Measurements from ENCODE around the gene ZNF90.
"Not testable (repeated sequence)": the region's sequence is repeated elsewhere in the genome, so short reads cannot be mapped to it uniquely, and the experiment has no call there.

ZNF90 gene

GRCh38 chr19:20107301-20107700 lies 29.5 kb downstream of the ZNF90 start:
- DNase-seq = no peak

- not testable (repeated sequence) for DNase-seq
Observed at GRCh38 chr19:20118064-20118839, 40.5 kb downstream of the ZNF90 start.

GRCh38 chr19:20124879-20125278 lies 47.1 kb downstream of the ZNF90 start:
- DNase-seq = no peak

GRCh38 chr19:20132933-20133332 lies 55.1 kb downstream of the ZNF90 start:
- not testable (repeated sequence) for DNase-seq

- not testable (repeated sequence) for DNase-seq
Observed at GRCh38 chr19:20137714-20138113, 59.9 kb downstream of the ZNF90 start.

GRCh38 chr19:20151617-20152145 lies 73.9 kb downstream of the ZNF90 start:
- no peak for DNase-seq

GRCh38 chr19:20152506-20152905 lies 74.7 kb downstream of the ZNF90 start:
- not testable (repeated sequence) for DNase-seq

- no peak for DNase-seq
Observed at GRCh38 chr19:20153281-20153680, 75.5 kb downstream of the ZNF90 start.

- DNase-seq = no peak
Observed at GRCh38 chr19:20154636-20155035, 76.8 kb downstream of the ZNF90 start.

GRCh38 chr19:20162821-20163220 lies 85.0 kb downstream of the ZNF90 start:
- peak; percentile 12 for DNase-seq

GRCh38 chr19:20164456-20164855 lies 86.7 kb downstream of the ZNF90 start:
- DNase-seq = no peak

GRCh38 chr19:20165971-20166592 lies 88.3 kb downstream of the ZNF90 start:
- no peak for DNase-seq

- DNase-seq = peak; percentile 94
Observed at GRCh38 chr19:20167020-20167644, 89.3 kb downstream of the ZNF90 start, which contains the start of gene ZNF486. Gene ZNF486 (plus strand): TSS chr19:20167214. CDS start chr19:20167331, 117 bp downstream.

- no peak for DNase-seq
Observed at GRCh38 chr19:20167651-20168122, 89.9 kb downstream of the ZNF90 start.

Data from stimulated activated CD4-positive, alpha-beta T cell treated with anti-CD3 and anti-CD28 coated beads, Interleukin-15, amount 100 ng/mL, for 24 hours (primary cell).